NB4 (cell line): ENCODE data around the gene OR51S1.
"Not testable (repeated sequence)": the region's sequence is repeated elsewhere in the genome, so short reads cannot be mapped to it uniquely, and the experiment has no call there.

Experiments used
- DNase-seq: peaks from one replicate; pipeline ENCODE4 v3.0.0; 2010; ENCODE audit warnings: low read depth
- H3K4me3 ChIP-seq: one replicate; pipeline ENCODE4 v1.5.1; 2011; ENCODE audit warnings: mild to moderate bottlenecking, low read depth, low read length, moderate library complexity
- MYC ChIP-seq: IDR thresholded peaks from 2 replicates; pipeline ENCODE4 v1.6.1; 2011; ENCODE audit warnings: low read depth, low read length
- POLR2A ChIP-seq: IDR thresholded peaks from 2 replicates; pipeline ENCODE4 v1.6.1; 2011; ENCODE audit warnings: mild to moderate bottlenecking; ENCODE audit not compliant: insufficient read length; ENCODE audit errors: extremely low read depth
- TF ChIP-seq, protein P1 (sequence below): IDR thresholded peaks from one replicate; pipeline ENCODE4 v1.5.1; 2012; ENCODE audit warnings: low read depth, low read length
- TF ChIP-seq, protein P2 (sequence below): IDR thresholded peaks from 2 replicates; pipeline ENCODE4 v1.6.1; 2011; ENCODE audit warnings: low read depth, low read length

Gene OR51S1

DNA sequence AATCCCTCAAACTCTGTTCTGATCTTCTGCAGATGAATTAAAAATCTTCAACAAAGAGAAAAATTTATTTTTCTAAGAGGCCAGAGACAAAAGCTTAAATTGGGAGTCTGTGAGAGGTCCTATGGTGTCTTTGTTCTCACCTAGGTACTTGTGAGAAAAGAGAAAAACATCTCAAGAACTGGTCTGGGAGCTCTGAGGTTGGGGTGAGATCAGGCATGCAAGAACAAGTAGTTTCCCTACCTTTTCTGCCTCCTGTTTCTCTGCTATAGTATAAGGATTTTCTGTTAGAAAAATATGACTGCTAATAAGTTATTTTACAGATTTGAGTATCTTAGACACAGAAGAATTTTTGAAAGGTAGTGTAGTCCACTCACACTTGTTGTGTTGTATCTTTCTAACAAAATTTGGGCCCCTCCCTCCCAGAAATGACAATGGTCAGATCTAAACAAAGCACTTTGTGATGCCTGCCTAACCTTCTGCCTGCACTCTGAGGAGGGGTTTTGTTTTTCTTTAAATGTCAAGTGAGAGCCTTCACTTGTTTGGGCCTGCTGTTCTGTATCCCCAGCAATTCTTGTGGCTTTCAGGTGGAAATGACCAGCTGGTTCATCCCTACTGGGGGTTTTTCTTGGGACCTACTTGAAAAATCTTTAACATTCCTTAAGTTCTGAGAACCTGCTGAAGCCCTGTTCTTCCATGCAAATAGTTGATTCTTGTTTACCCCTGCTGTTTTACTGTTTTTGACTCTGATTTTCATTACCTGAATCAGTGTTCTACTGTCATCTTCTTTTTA is 13.6 kb upstream of the OR51S1 start:
- no peak for TF ChIP-seq MYC
- TF ChIP-seq, protein P1, sequence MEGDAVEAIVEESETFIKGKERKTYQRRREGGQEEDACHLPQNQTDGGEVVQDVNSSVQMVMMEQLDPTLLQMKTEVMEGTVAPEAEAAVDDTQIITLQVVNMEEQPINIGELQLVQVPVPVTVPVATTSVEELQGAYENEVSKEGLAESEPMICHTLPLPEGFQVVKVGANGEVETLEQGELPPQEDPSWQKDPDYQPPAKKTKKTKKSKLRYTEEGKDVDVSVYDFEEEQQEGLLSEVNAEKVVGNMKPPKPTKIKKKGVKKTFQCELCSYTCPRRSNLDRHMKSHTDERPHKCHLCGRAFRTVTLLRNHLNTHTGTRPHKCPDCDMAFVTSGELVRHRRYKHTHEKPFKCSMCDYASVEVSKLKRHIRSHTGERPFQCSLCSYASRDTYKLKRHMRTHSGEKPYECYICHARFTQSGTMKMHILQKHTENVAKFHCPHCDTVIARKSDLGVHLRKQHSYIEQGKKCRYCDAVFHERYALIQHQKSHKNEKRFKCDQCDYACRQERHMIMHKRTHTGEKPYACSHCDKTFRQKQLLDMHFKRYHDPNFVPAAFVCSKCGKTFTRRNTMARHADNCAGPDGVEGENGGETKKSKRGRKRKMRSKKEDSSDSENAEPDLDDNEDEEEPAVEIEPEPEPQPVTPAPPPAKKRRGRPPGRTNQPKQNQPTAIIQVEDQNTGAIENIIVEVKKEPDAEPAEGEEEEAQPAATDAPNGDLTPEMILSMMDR, result no peak
- H3K4me3 ChIP-seq, result no peak overlapping the region
- DNase-seq, result no peak

GRCh38 chr11:4854286-4854685 is 5.3 kb upstream of the OR51S1 start:
- not testable (repeated sequence) for H3K4me3 ChIP-seq, DNase-seq

DNA sequence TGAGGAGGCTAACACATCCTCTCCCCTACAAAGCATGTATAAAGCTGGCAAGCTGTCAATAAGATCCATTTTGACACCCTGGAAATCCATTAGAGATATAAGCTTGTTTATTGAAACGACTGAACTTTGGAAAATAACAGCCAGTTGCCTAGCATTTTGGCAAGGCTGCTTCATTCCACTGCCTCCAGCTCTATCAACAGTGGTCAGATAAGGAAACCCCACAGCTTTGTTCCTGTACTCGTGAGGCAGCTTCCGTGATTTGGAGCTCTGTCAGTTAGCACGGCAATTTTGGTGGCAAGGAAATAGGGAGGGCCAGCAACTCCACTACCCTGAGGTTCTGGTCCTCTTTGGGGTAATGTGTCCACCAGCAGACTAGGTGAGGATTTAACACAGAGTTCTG is 2.0 kb upstream of the OR51S1 start:
- no peak for TF ChIP-seq MYC
- TF ChIP-seq POLR2A, result no peak
- TF ChIP-seq, protein P1, result no peak
- TF ChIP-seq, protein P2, sequence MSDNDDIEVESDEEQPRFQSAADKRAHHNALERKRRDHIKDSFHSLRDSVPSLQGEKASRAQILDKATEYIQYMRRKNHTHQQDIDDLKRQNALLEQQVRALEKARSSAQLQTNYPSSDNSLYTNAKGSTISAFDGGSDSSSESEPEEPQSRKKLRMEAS, result no peak
- DNase-seq, result no peak

GRCh38 chr11:4839851-4840549 is 9.0 kb downstream of the OR51S1 start:
- TF ChIP-seq, protein P1, result no peak
- TF ChIP-seq, protein P2, result no peak
- TF ChIP-seq MYC (no peak), POLR2A (no peak)
- no peak overlapping the region for H3K4me3 ChIP-seq
- DNase-seq, result no peak

More for the DNA sequence above, 2.0 kb upstream of the OR51S1 start:
- no peak overlapping the region for H3K4me3 ChIP-seq

- H3K4me3 ChIP-seq, result no peak overlapping the region
- TF ChIP-seq MYC, result no peak
- TF ChIP-seq, protein P1, result no peak
- no peak for TF ChIP-seq POLR2A
- TF ChIP-seq, protein P2, result no peak
- no peak for DNase-seq
These were observed 18.1 kb downstream of the OR51S1 start for GRCh38 chr11:4830909-4831308.

DNA sequence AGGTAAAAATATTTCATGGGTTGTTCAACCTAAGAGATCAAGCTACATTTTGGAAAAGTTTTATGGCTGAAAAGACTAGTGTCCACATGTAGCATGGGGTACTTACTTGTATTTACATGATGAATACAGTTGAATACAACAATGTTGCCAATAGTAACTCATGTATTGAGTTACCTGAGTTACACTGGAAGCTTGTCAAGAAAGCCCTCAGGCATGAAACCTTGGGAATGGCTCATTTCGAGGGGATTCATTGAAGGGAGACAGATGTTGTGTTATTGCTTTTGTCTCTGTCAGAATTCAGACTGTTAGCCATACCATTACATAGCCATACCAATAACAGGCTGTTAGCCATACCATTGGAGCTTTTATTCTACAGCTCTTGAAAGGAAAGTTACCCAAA is 18.7 kb downstream of the OR51S1 start:
- no peak overlapping the region for H3K4me3 ChIP-seq
- TF ChIP-seq POLR2A (no peak), MYC (no peak)
- TF ChIP-seq, protein P2, result no peak
- TF ChIP-seq, protein P1, result no peak
- no peak for DNase-seq
